ENCODE results near the gene GADD45G. TPM values are rescaled to one million over a fixed set of nuclear protein-coding genes. Genes with fewer than 3 reads are reported as not detected.
A peak's percentile ranks its signal among the peaks of the same experiment; 100 is the strongest.

GADD45G gene
- total RNA-seq, 3 donors from 2014 or later, result 5.9 to 16.7 (median 6.4) TPM

DNA sequence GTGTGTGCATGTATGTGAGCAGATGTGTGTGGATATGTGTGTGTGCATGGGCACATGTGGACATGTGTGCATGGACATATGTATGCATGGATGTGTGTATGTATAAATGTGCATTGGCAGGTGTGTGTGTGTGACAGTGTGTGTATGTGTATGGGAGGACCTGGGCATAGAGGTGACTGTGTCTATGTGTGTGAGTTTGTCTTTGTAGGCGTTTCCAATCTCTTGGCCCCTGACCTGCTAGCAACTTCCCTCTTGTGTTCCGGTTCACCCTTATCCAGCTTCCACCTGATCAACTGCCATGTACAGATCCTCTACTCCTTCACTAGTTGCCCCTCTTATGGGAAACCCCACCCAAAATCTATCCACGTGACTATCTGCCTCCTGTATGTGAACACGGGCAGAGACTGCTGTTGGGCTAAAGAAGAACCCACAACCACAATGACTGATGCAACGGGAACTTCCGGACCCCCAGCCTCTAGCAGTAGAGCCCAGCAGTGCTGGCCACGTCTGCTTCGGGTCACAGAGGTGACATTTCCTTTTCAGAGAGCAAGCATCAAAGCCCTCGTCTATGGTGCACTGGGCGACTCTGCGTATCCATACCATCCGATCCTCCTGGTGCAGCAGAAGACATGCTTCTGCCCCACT, 24.9 kb upstream of the GADD45G start:
- peak; percentile 72 to 77 for ATAC-seq
- Mint-ChIP-seq H3K4me1 (ENCODE audit: low read depth) (peaks cover 10% of the 10 kb centered on the region), H3K4me3 (no peak overlapping the region), H3K9me3 (peaks cover 9% of the 10 kb centered on the region), H3K36me3 (ENCODE audit: insufficient read depth) (no peaks in the 10 kb centered on the region), H3K27me3 (ENCODE audit: low read depth) (peaks cover 51% of the 10 kb centered on the region)
- DNase-seq, result no peak

DNA sequence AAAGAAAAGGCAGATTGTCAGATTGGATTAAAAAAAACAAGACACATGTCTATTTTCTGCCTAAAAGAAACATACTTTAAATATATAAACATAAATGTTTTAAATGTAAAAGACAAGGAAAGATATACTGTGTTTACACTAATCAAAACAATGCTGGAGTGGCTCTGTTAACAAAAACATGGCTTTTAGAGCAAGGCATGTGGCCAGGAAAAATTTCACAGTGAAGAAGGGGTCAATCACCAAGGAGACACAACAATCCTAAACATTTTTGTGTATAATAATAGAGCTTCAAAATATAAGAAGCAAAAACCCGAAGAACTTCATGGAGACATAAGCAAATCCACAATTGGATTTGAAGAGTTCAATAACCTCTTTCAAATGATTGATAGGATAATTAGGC, 18.5 kb upstream of the GADD45G start:
- peaks cover 35% of the 10 kb centered on the region for H3K27me3 Mint-ChIP-seq (ENCODE audit: low read depth)
- ATAC-seq, result no peak
- no peaks in the 10 kb centered on the region for H3K4me1 Mint-ChIP-seq (ENCODE audit: low read depth)
- H3K9me3 Mint-ChIP-seq, result peaks cover 9% of the 10 kb centered on the region
- DNase-seq, result no peak
- no peak overlapping the region for H3K4me3 Mint-ChIP-seq
- no peaks in the 10 kb centered on the region for H3K36me3 Mint-ChIP-seq (ENCODE audit: insufficient read depth)

DNA sequence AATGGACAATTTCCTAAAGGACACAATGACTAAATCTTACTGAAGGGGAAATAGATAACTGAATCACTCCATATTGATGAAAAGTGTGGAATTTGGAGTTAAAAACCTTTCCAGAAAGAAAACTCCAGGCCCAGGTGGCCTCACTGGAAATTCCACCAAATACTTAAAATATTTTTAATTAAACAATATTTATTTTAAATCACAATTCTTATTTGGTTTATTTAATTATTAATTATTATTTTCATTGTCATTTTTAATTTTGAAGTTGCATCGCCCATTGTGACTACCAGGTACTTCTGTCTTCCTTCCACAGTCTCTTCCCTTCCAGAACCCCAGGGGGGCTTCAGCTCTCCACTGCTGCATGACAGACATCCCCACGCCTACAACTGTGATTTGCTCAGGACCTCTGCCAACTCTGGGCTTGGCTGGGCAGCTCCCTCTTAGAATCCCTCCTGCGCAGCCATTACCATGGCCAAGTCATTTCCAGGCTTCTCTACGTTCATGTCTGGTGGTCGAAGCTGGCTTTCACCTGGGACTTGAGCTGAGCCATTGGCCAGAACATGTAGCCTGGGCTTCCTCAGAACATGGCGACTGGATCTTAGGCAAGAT, 16.4 kb upstream of the GADD45G start:
- Mint-ChIP-seq H3K36me3 (ENCODE audit: insufficient read depth) (no peaks in the 10 kb centered on the region), H3K4me3 (no peak overlapping the region), H3K4me1 (ENCODE audit: low read depth) (no peaks in the 10 kb centered on the region), H3K9me3 (peaks cover 9% of the 10 kb centered on the region), H3K27me3 (ENCODE audit: low read depth) (peaks cover 18% of the 10 kb centered on the region)
- ATAC-seq (no peak), DNase-seq (no peak)

DNA sequence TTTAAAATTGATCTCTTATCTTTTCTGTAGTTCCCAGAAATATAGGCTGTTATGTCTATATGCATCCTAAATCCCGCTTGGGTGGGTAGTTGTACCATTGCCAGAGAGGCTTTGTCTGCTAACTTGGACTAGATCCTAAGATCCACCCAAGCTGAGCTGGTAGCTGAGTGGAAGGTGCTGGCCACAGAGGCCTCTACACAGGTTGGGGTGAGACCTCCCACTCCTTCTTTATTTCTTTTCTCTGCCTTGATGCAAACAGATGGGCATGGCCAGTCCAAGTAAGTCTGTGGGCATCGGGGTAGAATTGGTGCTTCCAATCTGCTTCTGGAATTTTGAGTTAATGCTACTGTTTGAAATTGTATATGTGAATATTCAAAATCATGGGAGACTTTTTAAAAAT, 14.4 kb upstream of the GADD45G start:
- peaks cover 10% of the 10 kb centered on the region for H3K27me3 Mint-ChIP-seq (ENCODE audit: low read depth)
- ATAC-seq, result no peak
- no peaks in the 10 kb centered on the region for H3K9me3 Mint-ChIP-seq
- H3K36me3 Mint-ChIP-seq (ENCODE audit: insufficient read depth), result no peaks in the 10 kb centered on the region
- no peak overlapping the region for H3K4me3 Mint-ChIP-seq
- DNase-seq, result no peak
- H3K4me1 Mint-ChIP-seq (ENCODE audit: low read depth), result no peaks in the 10 kb centered on the region

DNA sequence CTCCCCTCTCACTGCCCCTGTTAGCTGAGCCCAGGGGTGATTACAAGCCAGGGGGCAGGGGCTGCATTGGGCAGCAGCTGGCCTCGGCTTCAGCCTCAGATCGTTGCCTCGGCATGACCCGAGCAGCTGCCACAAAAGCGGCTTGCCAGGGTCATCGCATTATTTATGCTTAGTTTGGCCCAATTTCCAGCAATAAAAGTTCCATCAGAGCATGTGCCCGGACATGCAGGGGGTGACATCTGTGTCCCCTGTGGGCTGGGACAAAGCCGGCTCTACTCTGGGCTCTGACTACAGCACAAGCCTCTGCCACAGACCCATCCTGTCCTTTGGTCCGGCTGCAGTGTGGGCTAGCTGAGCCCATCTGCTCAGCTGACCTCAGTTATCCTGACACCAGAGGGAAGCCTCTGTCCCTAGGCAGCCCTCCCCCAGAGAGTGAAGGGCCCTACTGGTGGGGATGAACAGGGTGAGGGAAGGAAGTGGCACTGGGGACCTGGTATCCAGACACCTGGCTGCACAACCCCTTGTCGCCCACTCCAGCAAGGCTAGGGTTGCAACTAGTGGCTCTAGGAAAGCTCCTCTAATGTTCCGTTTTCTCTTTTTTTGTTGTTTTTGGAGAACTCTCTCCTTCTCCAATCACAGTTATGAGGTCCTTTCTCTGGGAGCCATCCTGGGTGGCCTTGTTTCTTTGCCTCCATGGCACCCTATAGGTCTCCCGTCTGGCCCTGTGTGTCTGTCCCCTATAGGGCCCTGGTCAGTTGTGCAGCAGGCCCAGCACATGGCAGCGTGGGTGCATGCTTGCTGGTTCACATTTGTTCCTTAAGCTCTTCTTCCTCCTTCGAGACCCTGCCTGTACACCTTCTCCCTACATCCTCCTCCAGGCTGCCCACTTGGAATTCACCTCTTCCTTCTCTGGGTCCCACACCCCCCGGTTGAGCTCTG, 13.3 kb upstream of the GADD45G start:
- H3K4me3 Mint-ChIP-seq, result no peak overlapping the region
- no peaks in the 10 kb centered on the region for H3K4me1 Mint-ChIP-seq (ENCODE audit: low read depth)
- H3K27me3 Mint-ChIP-seq (ENCODE audit: low read depth), result peaks cover 4% of the 10 kb centered on the region
- H3K36me3 Mint-ChIP-seq (ENCODE audit: insufficient read depth), result no peaks in the 10 kb centered on the region
- ATAC-seq, result no peak
- H3K9me3 Mint-ChIP-seq, result no peaks in the 10 kb centered on the region
- DNase-seq, result no peak

DNA sequence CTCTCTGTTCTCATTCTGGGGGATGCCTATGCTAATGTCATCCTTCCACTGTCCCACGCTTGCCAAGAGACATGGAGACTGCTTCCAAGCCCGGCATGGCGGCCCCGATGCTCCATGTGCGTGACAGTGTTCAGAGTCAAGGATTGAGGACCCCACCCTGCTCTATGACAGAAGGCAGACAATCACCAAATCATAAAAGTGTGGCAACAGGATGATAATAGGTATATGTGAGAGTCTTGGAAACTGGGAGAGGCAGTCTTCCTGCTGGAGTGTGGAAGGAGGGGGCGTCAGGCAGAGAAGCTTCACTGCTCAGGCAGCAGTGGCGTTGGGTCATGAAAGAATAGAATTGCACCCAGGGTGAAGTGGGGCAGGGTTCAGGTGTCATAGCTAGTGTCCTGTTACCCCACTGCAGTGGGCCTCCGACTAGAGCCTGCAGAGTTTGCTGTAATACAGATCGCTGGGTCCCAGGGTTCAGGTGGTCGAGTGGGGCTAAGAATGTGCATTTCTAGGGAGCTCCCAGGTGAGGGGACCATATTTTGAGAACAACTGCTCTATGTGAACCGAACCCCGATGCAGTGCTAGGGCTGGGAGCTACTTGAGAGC, 12.5 kb upstream of the GADD45G start:
- H3K9me3 Mint-ChIP-seq, result no peaks in the 10 kb centered on the region
- H3K27me3 Mint-ChIP-seq (ENCODE audit: low read depth), result peaks cover 4% of the 10 kb centered on the region
- no peak for DNase-seq
- H3K4me1 Mint-ChIP-seq (ENCODE audit: low read depth), result no peaks in the 10 kb centered on the region
- no peaks in the 10 kb centered on the region for H3K36me3 Mint-ChIP-seq (ENCODE audit: insufficient read depth)
- no peak for ATAC-seq
- no peak overlapping the region for H3K4me3 Mint-ChIP-seq

DNA sequence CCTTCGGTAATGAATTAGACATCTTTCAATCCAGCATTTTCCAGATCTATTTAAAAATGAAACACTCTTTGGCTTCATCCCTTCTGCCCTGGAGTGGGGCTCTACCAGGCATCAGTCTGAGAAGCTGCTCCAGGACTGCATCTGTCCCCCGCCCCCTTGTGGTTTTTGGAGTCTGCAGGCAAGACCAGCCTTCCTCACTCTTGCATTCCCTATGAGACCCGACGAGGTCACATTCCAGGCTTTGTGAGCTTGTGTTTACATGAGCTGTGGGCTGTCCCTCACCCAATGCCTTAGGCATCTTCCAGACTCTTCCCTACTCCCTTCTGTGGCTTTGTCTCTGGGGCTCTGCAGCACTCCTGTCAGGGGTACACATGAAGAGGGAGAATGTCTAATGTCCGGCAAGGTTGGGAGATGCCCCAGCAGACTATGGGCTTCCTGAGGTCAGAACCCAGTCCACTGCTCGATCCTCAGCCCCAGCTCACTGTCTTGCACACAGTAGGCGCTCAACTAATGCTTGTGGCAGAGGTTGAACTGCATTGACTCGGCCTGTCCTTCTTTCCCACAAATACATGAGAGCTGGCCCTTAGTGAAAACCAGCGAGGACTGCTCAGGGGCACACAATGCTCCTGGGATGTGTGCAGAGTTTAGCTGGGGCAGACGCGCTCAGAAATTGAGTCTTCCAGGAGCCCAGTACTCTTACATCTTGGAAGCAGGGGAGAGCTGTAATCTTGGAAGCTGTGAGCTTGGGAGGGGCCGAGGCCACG, 11.7 kb upstream of the GADD45G start:
- no peak for ATAC-seq
- Mint-ChIP-seq H3K36me3 (ENCODE audit: insufficient read depth) (no peaks in the 10 kb centered on the region), H3K9me3 (no peaks in the 10 kb centered on the region), H3K27me3 (ENCODE audit: low read depth) (peaks cover 4% of the 10 kb centered on the region), H3K4me1 (ENCODE audit: low read depth) (no peaks in the 10 kb centered on the region), H3K4me3 (no peak overlapping the region)
- no peak for DNase-seq

DNA sequence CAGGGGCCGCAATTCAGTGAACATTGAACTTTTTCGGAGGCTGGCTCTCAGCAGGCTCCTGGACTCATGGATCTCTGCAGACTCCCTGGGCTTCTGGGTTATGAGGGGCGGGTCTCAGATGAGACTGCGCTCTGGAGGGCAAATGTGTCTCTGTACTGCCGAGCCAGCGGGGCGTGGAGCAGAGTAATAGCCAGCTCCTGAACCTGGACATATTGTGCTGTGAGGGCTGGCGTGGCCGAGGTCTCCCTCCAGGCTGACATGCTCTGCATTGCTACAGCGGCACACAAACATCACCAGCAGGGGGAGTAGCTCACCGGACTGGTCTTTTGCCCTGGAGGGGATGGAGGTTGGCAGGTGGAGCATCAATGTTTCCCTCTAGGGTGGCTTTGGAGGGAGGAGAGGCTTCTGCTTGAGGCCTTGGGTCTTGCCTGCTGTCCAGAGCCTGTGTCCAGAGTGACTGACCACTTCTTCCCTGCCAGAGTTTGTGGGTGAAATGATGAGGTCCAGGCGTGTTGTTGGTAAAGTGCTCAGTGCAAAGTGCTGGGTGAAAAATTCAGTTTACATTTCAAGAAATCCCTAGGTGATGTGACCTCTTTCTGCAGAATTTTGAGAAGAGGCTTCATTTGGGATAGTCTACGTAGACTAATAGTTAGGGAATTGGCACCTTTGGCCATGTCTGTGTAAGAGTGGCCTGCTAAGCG, 10.9 kb upstream of the GADD45G start:
- Mint-ChIP-seq H3K4me3 (no peak overlapping the region), H3K36me3 (ENCODE audit: insufficient read depth) (no peaks in the 10 kb centered on the region), H3K27me3 (ENCODE audit: low read depth) (peaks cover 4% of the 10 kb centered on the region), H3K4me1 (ENCODE audit: low read depth) (no peaks in the 10 kb centered on the region), H3K9me3 (no peaks in the 10 kb centered on the region)
- ATAC-seq (peak; percentile 73 to 82), DNase-seq (peak; percentile 54)

DNA sequence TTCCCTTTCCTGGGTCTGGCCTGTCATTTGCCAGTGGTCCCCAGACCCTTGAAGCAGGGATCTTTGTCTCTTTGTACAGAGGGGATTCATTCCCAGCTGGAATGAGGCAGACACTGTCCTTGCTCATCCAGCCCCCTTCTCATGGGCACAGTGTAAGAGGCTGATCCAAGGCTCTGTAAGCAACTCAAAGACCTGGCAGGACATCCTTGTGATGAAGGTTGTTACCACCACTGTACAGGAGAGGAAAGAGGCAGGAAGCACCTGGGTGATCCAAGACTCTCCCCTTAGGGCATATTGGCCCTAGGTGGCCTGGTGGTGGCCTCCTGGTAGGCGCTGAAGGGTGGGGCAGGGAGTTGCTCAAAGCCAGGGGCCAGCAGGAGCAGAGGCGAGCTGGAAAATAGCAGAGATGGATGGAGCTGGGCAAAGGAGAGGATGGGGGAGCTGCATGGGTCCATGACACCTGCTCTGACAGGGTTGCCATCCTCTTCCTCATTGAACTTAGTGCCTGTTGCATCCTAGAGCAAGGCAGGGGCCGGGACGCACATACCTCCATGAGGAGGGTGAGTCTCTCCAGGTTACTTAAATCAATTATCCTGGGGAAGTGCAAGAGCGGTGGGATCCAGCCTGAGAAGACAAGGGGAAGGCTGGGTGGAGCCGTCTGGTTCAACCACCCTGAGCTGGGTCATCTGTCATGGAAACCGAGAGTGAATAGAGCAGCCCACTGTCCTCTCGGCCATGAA, 9.8 kb upstream of the GADD45G start:
- no peak overlapping the region for H3K4me3 Mint-ChIP-seq
- H3K36me3 Mint-ChIP-seq (ENCODE audit: insufficient read depth), result no peaks in the 10 kb centered on the region
- ATAC-seq, result no peak
- H3K27me3 Mint-ChIP-seq (ENCODE audit: low read depth), result peaks cover 5% of the 10 kb centered on the region
- H3K4me1 Mint-ChIP-seq (ENCODE audit: low read depth), result no peaks in the 10 kb centered on the region
- H3K9me3 Mint-ChIP-seq, result no peaks in the 10 kb centered on the region
- no peak for DNase-seq

DNA sequence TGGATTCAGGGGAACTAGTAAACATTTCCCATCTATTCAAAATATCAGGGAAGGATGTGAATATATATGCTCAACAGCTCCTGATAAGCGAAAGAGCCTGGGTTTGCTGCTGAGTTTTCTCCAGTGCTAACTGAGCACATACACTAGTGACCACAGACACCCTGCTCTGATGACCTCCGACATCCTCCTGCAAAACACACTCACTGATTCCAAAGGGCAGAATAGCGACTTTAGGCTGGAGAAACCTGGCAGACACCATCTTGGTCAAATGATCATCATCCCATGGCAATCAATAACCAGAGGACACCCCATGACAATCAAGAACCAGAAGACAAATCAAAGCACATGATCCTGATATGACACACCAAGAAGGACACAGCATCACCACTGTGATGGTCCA, 9.2 kb upstream of the GADD45G start:
- Mint-ChIP-seq H3K4me3 (no peak overlapping the region), H3K9me3 (no peaks in the 10 kb centered on the region), H3K4me1 (ENCODE audit: low read depth) (no peaks in the 10 kb centered on the region), H3K36me3 (ENCODE audit: insufficient read depth) (no peaks in the 10 kb centered on the region), H3K27me3 (ENCODE audit: low read depth) (peaks cover 5% of the 10 kb centered on the region)
- no peak for DNase-seq
- no peak for ATAC-seq

DNA sequence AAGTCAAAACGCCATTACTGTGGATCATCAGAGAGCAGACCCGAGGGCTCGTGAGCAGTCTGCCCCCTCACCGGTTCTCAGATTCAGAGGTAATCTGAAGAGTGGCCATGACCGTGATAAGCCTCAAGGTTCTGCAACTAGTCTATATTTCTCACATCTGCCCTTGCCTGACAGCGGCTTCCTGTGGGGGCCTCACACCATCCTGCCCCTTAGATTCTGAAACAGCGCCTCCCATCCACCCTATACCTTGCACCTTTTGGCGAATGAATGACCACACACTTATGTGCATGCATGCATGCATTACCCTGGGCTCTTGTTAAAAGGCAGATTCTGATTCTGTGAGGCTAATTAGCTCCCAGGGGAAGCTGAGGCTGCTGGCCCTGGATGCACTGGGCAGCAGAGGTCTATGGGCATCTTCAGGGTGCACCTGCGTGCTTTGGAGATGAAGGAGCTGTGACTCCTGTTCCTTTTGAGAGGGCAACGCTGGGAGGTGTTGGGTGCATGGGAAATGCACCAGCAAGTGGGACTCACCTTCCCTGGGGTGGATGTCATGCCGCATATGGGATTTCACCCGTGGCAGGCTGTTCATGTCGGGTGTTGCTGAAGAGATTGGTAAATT, 7.8 kb upstream of the GADD45G start:
- H3K36me3 Mint-ChIP-seq (ENCODE audit: insufficient read depth), result no peaks in the 10 kb centered on the region
- peaks cover 5% of the 10 kb centered on the region for H3K27me3 Mint-ChIP-seq (ENCODE audit: low read depth)
- DNase-seq, result no peak
- H3K9me3 Mint-ChIP-seq, result no peaks in the 10 kb centered on the region
- ATAC-seq, result no peak
- H3K4me3 Mint-ChIP-seq, result no peak overlapping the region
- H3K4me1 Mint-ChIP-seq (ENCODE audit: low read depth), result no peaks in the 10 kb centered on the region

DNA sequence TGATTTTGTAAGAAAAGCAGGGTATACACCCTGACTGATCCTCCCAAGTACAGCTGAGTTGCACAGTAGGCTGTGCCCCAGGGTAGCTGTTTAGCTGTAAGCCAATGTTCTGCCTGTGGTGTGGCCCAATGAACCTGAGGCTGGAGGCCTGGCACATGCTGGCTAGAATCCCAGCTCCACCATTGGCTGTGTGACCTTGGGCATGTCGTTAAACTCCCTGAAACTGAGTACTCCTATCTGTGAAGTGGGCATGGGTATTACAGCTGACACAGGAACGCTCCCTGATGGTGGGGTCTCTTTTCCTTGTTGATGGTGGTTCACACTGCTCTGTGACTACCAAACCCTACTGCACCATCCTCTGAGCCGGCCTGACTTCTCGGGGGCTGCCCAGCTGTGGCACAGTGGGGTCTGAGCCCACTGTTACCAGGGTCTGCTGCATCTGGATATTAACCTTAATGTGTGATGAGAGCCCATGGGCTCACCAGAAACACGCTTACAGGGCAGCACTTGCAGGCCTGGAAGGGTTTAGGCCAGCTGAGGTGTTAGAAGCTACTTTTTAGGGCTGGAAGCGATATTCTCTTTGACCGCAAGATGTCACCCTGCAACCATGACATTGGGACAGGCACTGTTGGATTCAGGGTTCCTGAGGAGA, 7.0 kb upstream of the GADD45G start:
- H3K27me3 Mint-ChIP-seq (ENCODE audit: low read depth), result peaks cover 5% of the 10 kb centered on the region
- H3K4me1 Mint-ChIP-seq (ENCODE audit: low read depth), result no peaks in the 10 kb centered on the region
- no peaks in the 10 kb centered on the region for H3K36me3 Mint-ChIP-seq (ENCODE audit: insufficient read depth)
- H3K4me3 Mint-ChIP-seq, result no peak overlapping the region
- DNase-seq, result peak; percentile 43
- no peaks in the 10 kb centered on the region for H3K9me3 Mint-ChIP-seq
- ATAC-seq, result peak; percentile 51 to 61
